T-helper 1 cell treated with Interleukin-12 subunit alpha and Interleukin-12 subunit beta and Interleukin-4 antibody, amounts not matched to agents 30 μg/mL and 1 μg/mL, for 36 hours (primary cell): Measurements from ENCODE around the gene CSF3.

Experiments
- H3K27ac Mint-ChIP-seq: one replicate; pipeline ENCODE4 v1.8.0; 2021; ENCODE audit warnings: mild to moderate bottlenecking, mixed read lengths
- H3K27me3 Mint-ChIP-seq: one replicate; pipeline ENCODE4 v1.8.0; 2021; ENCODE audit warnings: low read depth, mixed read lengths
- H3K36me3 Mint-ChIP-seq: one replicate; pipeline ENCODE4 v1.8.0; 2021; ENCODE audit warnings: low read depth, mixed read lengths
- H3K4me1 Mint-ChIP-seq: one replicate; pipeline ENCODE4 v1.8.0; 2021; ENCODE audit warnings: low read depth, mixed read lengths
- H3K4me3 Mint-ChIP-seq: one replicate; pipeline ENCODE4 v1.8.0; 2021; ENCODE audit warnings: mild to moderate bottlenecking, moderate library complexity, mixed read lengths
- H3K9me3 Mint-ChIP-seq: one replicate; pipeline ENCODE4 v1.8.0; 2021; ENCODE audit warnings: mixed read lengths

The CSF3 gene

DNA sequence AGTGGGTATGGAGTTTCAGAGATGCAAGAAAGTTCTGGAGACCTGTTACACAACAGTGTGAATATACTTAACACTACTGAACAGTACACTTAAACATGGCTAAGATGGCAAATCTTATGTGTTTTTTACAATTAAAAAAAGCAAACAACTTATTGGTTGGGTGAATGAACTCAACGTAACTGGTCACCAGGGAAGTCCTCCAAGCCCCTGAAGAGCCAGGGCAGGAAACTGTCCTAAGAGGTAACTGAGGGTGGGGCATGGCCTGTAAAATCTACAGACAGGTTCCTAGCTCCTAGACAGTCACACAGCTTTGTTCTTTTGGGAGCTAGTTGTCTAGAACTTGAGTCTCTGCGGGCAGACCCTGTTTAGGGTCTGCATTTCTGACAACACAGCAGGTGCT lies 10.3 kb downstream of the CSF3 start:
- Mint-ChIP-seq H3K4me3 (no peak overlapping the region), H3K4me1 (peaks cover 14% of the 10 kb centered on the region), H3K9me3 (no peaks in the 10 kb centered on the region), H3K27me3 (no peaks in the 10 kb centered on the region), H3K36me3 (peaks cover 44% of the 10 kb centered on the region), H3K27ac (no peak overlapping the region)

DNA sequence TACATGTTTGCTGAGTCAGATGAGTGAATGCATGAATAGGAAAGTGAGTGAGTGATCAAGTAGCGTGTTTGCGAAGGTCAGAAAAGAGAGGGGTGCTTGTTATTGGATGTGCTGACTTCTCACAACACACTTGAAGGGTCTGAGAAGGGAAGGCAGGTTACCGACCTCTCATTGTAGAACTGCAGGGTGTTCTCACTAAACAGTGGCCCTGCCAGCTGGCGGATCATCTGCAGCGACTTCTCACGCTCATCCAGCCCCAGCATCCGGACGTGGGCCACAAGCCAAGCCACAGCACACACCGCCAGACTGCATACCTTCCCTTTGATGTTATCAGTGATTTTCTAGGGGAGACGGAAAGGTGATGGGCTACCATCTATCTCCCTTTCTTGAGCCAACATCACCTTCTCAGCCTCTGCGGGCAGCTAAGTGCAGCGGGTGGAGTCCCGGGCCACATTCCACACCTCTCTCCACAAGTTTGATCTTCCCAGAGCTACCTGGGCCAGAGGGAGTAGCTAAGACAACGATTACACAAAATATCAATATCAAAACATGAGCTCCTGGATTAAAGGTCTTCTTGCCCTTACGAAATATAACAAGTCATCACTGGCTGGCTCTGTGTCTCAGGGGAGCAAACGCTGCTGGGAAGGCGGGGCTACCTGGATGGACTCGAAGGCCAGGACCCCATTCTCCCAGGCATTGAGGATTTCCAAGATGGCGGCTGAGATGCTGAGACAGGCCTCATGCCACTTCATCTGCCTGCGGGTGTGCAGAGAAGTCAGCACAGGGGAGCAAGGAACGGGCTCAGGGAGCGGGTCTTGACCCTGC lies 11.0 kb downstream of the CSF3 start:
- Mint-ChIP-seq H3K27ac (no peak overlapping the region), H3K36me3 (peaks cover 46% of the 10 kb centered on the region), H3K4me3 (no peak overlapping the region), H3K27me3 (no peaks in the 10 kb centered on the region), H3K4me1 (peaks cover 14% of the 10 kb centered on the region), H3K9me3 (no peaks in the 10 kb centered on the region)

DNA sequence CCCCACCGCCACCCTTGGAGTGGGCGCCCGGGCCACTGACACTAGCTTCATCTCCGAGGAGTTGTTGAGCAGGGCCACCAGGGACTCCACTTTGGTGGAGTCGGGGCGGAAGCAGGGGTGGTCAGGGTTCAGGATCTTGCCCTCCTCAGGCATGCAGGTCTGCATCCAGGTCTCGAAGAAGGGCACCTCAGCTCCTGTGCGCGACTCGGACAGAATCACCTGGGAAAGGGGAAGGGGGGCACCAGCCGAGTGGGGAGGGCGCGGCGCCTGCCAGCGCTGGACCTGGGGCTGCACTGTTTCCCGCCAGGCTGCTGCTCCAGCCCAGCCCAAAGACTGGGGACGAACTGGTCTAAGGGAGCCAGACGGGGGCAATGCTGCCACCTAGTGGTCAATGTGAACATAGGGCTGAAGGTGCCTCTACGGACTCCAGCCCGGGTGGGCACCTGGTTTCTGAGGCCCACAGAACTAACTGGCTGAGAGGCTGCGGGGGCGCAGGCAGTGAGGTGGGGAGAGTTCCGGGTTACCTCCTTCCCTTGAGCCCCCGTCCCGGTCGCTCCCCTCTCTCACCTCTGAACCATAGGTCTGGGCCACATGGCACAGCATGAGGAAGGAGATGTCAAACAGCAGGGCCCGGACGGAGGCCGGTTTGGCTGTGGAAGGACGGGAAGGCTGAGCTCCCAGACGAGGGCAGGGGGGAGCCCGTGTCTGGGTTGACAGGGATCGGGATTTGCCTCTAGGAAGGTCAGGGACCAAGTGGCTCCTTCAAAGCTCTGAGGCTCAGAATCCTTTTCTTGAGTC lies 11.8 kb downstream of the CSF3 start:
- H3K27ac Mint-ChIP-seq = no peak overlapping the region

DNA sequence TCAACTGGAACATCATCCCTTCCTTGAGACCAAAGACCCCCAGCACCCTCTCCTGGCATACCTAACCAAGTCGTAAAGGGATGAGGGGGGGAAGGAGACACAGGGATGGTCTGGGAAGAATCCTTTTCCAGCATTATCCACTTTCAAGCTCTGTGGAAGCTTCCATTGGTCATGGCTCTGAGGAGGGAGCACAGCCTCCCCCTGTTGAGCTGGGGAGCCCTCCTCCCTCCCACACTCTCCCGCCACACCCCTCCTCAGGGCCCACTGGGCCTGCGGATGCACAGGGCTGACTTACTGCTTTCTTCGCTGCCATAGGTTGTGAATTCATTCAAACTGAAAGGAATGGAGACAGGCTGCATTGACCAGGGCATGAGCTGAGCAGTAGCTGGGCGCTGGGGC lies 12.4 kb downstream of the CSF3 start:
- H3K9me3 Mint-ChIP-seq = no peaks in the 10 kb centered on the region
- no peaks in the 10 kb centered on the region for H3K27me3 Mint-ChIP-seq
- H3K36me3 Mint-ChIP-seq = peaks cover 45% of the 10 kb centered on the region
- peaks cover 14% of the 10 kb centered on the region for H3K4me1 Mint-ChIP-seq
- no peak overlapping the region for H3K27ac Mint-ChIP-seq
- no peak overlapping the region for H3K4me3 Mint-ChIP-seq

More for the DNA sequence above, 11.8 kb downstream of the CSF3 start:
- Mint-ChIP-seq H3K9me3 (no peaks in the 10 kb centered on the region), H3K36me3 (peaks cover 46% of the 10 kb centered on the region), H3K27me3 (no peaks in the 10 kb centered on the region), H3K4me1 (peaks cover 14% of the 10 kb centered on the region), H3K4me3 (no peak overlapping the region)

DNA sequence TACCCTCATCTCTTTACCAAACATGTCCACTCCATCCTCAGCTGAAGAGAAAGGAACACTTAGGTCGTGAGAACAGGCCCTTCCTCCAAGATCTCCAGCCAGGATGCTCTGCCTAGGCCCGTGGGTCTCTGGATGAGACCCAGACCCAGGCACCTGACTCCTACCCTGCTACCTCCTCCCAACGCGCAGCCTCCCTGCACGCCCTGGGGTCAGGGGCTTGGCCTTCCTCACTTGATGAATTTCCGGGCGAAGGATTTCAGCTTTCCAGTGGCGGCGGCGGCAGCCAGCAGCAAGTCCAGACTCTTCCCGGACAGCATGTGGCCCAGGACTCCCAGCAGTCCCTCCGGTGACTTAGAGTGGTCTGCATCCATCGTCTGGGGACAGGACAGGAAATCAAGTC lies 13.4 kb downstream of the CSF3 start:
- Mint-ChIP-seq H3K36me3 (peaks cover 43% of the 10 kb centered on the region), H3K27me3 (no peaks in the 10 kb centered on the region), H3K9me3 (no peaks in the 10 kb centered on the region), H3K4me1 (peaks cover 14% of the 10 kb centered on the region), H3K4me3 (no peak overlapping the region), H3K27ac (no peak overlapping the region)

DNA sequence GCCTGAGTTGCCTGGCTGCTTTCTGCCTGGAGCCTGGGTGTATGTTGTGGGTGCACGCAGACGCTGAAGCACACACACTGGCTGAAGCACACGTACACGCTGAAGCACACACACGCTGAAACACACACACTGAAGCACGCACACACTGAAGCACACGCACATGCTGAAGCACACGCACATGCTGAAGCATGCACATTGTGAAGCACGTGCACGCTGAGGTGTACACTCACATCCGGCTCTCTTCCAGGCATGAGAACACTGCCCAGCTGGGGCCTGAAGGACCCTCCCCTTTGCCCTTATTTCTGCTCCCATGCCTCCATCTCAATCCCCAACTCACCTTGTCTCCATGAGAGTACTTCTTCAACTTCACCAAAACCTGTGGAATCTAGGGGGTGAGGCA lies 16.5 kb downstream of the CSF3 start:
- Mint-ChIP-seq H3K9me3 (no peaks in the 10 kb centered on the region), H3K27ac (no peak overlapping the region), H3K27me3 (no peaks in the 10 kb centered on the region), H3K4me1 (peaks cover under 1% of the 10 kb centered on the region), H3K4me3 (no peak overlapping the region), H3K36me3 (peaks cover 34% of the 10 kb centered on the region)

DNA sequence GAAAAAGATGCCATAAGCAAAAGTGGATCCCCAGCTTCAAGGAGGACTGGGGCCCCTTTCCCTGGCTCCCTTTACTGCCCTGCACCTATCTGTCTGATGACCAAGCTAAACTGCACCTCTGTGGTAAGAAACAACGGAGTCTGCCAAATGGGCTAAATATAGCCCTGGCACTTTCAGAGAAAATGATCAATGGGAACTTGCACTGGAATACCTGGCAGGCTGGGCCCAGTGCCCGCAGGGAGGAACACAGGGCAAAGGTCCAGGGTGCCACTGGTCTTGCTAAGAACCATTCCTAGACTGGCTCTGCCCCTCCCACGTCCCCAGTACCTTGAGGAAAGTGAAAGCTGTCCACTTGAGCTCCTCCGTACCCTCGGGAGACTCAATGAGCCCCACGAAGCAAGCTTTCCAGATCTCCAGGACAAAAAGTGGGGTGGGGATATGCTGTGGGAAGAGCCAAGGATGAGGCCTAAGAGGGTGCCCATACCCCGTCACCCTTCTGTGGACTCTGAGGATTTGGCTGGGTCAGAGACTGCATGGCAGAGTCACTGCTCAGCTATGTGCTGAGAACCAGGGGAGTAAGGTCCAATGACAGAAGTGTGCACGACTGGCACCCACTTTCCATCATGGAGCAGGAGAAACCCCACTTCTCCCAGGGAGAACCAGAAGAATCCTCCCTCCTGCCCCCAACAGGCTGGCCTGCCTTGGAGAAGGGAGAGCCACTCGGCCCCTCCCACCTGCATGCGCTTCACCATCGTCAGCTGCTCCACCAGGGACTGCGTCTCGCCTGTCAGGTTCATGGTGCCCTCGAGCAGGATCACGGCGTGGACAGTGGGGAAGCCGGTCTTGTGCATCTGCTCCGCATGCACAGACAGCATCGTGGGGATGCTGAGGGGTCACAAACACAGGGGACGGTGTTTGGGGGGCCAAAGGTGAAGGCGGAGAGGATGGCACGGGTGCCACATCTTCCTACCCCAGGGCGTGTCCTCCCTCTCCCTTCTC lies 17.4 kb downstream of the CSF3 start:
- Mint-ChIP-seq H3K9me3 (no peaks in the 10 kb centered on the region), H3K27ac (no peak overlapping the region), H3K4me1 (no peaks in the 10 kb centered on the region), H3K4me3 (no peak overlapping the region), H3K27me3 (no peaks in the 10 kb centered on the region), H3K36me3 (peaks cover 29% of the 10 kb centered on the region)

DNA sequence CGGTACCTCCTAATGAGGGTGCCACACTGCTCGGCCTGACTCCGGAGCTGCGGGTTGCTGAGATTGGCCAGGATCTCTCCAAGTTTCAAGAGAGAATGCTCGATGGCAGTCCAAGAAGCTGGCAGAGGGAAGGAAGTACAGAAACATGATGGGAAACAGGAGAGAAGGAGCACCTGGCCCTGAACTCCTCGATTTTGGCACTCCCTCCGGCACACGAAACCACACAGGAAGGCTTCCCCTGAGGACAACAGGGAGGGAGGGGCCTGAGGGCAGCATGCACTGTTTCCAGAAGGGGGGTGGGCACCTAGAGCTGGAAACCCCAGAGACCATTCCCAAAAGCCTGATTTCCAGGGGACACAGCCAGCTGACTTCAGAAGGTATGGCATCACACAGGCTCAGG lies 18.1 kb downstream of the CSF3 start:
- peaks cover 29% of the 10 kb centered on the region for H3K36me3 Mint-ChIP-seq
- H3K4me3 Mint-ChIP-seq = no peak overlapping the region

DNA sequence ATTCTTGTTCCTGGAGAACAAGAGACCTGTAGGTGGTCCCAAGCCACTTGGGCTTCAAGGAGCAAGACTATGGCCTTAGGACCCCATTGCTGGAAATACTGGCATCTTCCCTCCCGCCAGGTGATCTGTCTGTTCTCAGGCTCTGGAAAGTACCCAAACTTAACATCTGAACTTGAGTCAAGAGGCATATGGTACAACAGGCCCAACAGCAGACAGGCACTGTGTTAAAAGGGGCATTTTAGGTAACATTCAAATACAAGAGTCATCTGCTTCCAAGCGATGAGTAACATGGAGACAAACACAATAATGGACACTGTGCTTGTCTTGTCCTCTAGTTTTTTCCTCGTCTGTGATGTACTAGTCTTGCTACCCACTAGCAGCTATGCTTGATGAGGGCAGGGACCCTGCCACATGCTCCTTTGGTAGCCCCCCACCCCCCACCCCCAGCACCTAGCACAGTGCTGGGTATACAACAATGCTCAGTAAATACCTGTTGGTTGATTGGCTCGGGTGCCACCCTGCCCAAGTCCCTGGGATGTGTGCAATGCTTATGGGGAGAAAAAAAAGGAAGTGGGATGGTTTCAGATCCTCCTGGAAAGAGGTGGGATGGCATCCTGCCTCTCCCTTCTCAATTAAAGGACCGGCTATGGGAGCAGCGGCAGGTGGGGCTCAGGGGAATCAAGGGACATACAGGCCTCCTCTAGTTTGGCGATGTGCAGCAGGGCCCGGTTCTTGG lies 19.4 kb downstream of the CSF3 start:
- Mint-ChIP-seq H3K27ac (no peak overlapping the region), H3K4me3 (no peak overlapping the region), H3K4me1 (no peaks in the 10 kb centered on the region), H3K36me3 (peaks cover 21% of the 10 kb centered on the region), H3K27me3 (no peaks in the 10 kb centered on the region), H3K9me3 (no peaks in the 10 kb centered on the region)

More for the DNA sequence above, 18.1 kb downstream of the CSF3 start:
- no peak overlapping the region for H3K27ac Mint-ChIP-seq
- no peaks in the 10 kb centered on the region for H3K9me3 Mint-ChIP-seq
- no peaks in the 10 kb centered on the region for H3K27me3 Mint-ChIP-seq
- H3K4me1 Mint-ChIP-seq = no peaks in the 10 kb centered on the region

DNA sequence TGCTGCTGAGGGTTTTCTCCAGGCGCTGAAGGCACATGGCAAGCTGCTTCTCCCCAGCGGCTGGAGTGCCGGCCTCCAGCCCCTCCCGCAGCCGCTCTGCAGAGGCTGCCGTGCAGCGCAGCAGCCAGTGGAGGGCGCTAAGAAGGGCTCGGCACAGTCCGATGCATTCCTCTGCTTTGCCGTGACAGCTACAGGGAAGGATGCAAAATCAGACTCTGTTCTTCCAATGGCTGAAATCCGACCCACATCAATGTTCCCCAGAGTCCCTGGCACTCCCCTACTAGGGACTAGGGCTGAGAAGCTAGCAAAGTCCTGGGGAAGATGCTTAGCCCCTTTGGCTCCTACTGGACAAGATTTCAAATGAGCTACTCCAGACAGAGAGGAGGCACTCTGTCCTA lies 19.9 kb downstream of the CSF3 start:
- Mint-ChIP-seq H3K27me3 (no peaks in the 10 kb centered on the region), H3K4me1 (no peaks in the 10 kb centered on the region), H3K4me3 (no peak overlapping the region), H3K27ac (no peak overlapping the region), H3K9me3 (no peaks in the 10 kb centered on the region), H3K36me3 (peaks cover 18% of the 10 kb centered on the region)

DNA sequence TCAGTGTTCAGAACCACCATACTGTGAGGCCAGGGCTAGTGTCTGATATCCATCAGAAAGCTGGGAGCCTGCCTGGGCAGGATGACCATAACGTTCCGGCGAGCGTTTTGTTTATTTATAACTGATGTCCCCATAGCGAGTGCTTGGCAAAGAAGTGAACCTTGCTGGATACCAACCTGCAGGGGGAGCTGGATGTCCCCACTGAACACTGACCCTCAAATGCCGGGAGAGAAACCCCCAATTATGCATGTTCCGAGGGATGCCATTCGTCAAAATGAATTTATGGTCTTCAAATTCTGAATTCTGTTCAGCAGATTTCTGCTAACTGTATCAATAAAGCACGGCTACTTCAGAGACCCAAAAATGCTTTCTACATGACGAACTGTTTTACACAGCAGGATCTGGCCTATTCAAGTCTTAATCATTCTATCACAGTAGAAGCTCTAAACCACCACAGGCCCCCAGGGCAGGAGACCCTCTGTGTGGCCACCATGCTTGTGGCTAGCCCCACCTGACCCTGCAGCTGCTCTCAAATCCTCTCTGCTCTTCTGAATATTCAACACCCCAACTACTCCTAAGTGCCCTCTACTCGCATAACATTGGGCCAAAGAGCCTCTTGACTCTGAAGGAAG lies 23.8 kb downstream of the CSF3 start:
- no peak overlapping the region for H3K4me3 Mint-ChIP-seq
- peaks cover 12% of the 10 kb centered on the region for H3K36me3 Mint-ChIP-seq
- no peaks in the 10 kb centered on the region for H3K4me1 Mint-ChIP-seq
- H3K27ac Mint-ChIP-seq = no peak overlapping the region
- H3K27me3 Mint-ChIP-seq = no peaks in the 10 kb centered on the region
- H3K9me3 Mint-ChIP-seq = no peaks in the 10 kb centered on the region

DNA sequence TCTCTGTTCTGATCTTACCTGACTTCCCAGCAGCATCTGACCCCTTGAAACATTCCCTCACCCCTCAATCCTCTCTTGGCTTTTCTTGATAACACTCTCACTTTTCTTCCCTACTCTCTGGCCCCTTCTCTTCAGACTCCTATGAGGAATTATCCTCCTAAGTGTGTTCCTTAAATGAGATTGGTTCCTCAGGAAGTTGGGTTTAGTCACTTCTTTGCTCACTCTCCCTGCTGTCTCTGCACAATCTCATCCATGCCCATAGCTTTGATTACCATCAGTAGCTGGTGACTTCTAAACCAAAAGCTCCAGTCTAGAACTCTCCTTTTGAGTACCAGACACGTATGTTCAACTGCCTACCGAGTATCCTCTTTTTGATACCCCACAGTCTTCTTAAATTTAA lies 26.0 kb downstream of the CSF3 start:
- Mint-ChIP-seq H3K9me3 (no peaks in the 10 kb centered on the region), H3K36me3 (peaks cover 6% of the 10 kb centered on the region), H3K4me3 (no peak overlapping the region), H3K27ac (no peak overlapping the region), H3K4me1 (no peaks in the 10 kb centered on the region), H3K27me3 (no peaks in the 10 kb centered on the region)

DNA sequence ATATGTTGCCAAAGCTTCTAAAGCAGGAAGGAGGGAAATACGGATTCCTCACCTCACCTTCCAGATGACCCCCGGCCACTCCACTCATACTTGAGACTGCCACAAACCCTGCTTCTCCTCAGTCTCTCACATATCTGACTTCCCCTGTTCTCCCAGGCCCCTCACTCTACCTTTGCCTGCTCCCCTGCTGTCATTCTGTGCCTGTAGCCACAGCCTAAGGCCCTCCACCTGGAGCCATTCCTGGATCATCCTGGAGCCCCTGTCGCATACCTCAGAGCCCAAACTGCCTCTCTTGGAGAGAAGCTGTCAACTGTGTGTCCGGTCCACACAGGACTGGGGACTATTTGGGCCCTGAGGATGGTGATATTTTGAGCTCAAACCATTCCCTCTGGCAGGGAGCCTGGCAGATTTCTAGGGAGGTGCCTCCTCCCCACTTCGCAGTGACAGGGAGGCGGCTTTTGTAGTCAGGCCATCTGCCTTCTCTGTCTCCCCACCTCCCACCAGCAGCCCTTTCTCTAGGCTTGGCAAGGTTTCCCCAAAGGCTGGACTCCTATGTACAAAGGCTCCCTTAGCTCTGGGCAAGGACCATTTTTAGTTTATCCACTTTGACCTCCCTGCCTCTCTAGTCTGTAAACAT lies 41.3 kb downstream of the CSF3 start:
- H3K27ac Mint-ChIP-seq = no peak overlapping the region
- no peak overlapping the region for H3K4me3 Mint-ChIP-seq
- H3K27me3 Mint-ChIP-seq = peaks cover 25% of the 10 kb centered on the region
- H3K36me3 Mint-ChIP-seq = peaks cover 7% of the 10 kb centered on the region
- no peaks in the 10 kb centered on the region for H3K9me3 Mint-ChIP-seq
- peaks cover 12% of the 10 kb centered on the region for H3K4me1 Mint-ChIP-seq
